H1 (cell line): ENCODE results near the gene CACNA2D3. TPM values are rescaled to one million over a fixed set of nuclear protein-coding genes. Genes with fewer than 3 reads are reported as not detected.

Source experiments
- CTCF ChIA-PET: fragments of 300-600 bp; sonication (Branson Sonifier 250); formaldehyde crosslinking; loops from one replicate; lab custom pipeline; 2021; ENCODE audit not compliant: partially characterized antibody; lab: Charles Lee
- POLR2A ChIA-PET: fragments of 300-600 bp; sonication (Branson Sonifier 250); formaldehyde crosslinking; loops from one replicate; lab custom pipeline; 2021; ENCODE audit warnings: inconsistent platforms; ENCODE audit not compliant: partially characterized antibody; lab: Charles Lee
- DNase-seq, 2 experiments: peaks; one replicate each; pipeline versions ENCODE4 v3.0.0 to v3.0.0-alpha.2; 2010 to 2022; ENCODE audit warnings: low spot score in 2 of 2, low read depth in 1 of 2, mixed read lengths in 1 of 2
- FAIRE-seq: peaks from 2 replicates; lab custom pipeline; 2011; peaks lifted over from hg19 to GRCh38; lab: Jason Lieb, UNC
- H2AFZ ChIP-seq: 2 replicates; pipeline ENCODE4 v1.8.1; 2012; ENCODE audit warnings: low read length, inconsistent platforms
- H2AK5ac ChIP-seq: 2 replicates; pipeline ENCODE4 v1.6.1; 2013; ENCODE audit warnings: low read depth, low read length
- H2BK120ac ChIP-seq: replicated peaks from 2 replicates; pipeline ENCODE3; 2013; ENCODE audit warnings: low read depth, low read length, inconsistent platforms
- H2BK12ac ChIP-seq: 2 replicates; pipeline ENCODE4 v1.6.1; 2013; ENCODE audit warnings: low read depth, low read length
- H2BK15ac ChIP-seq: 2 replicates; pipeline ENCODE4 v1.6.1; 2013; ENCODE audit warnings: low read length
- H2BK20ac ChIP-seq: 2 replicates; pipeline ENCODE4 v1.6.1; 2013; ENCODE audit warnings: low read length
- H2BK5ac ChIP-seq: 2 replicates; pipeline ENCODE4 v1.6.1; 2013; ENCODE audit warnings: low read depth, low read length
- H3K14ac ChIP-seq: 2 replicates; pipeline ENCODE4 v1.6.1; 2013; ENCODE audit warnings: inconsistent platforms; ENCODE audit not compliant: insufficient read length
- H3K18ac ChIP-seq: 2 replicates; pipeline ENCODE4 v1.6.1; 2013; ENCODE audit warnings: low read length; ENCODE audit errors: extremely low read depth
- H3K23ac ChIP-seq: 2 replicates; pipeline ENCODE4 v1.6.1; 2013; ENCODE audit warnings: inconsistent platforms; ENCODE audit not compliant: insufficient read length
- H3K23me2 ChIP-seq: 2 replicates; pipeline ENCODE4 v1.6.1; 2013; ENCODE audit warnings: low read depth, low read length
- H3K27ac ChIP-seq: 2 replicates; pipeline ENCODE4 v1.6.1; 2011; ENCODE audit warnings: low read depth, low read length, inconsistent platforms
- H3K27me3 ChIP-seq, 4 experiments: replicated peaks in 1 of 4; 1 replicate in 1 of 4; 2 replicates in 3 of 4; pipeline versions ENCODE4 v1.6.1 to v1.8.1; 2011 to 2013; ENCODE audit warnings: low read length in 3 of 4, mild to moderate bottlenecking in 3 of 4, inconsistent platforms in 2 of 4, mixed read lengths in 2 of 4, moderate library complexity in 1 of 4; ENCODE audit not compliant: control insufficient read depth in 3 of 4, insufficient read depth in 3 of 4; ENCODE audit errors: extremely low read depth in 1 of 4
- H3K36me3 ChIP-seq, 4 experiments: 2 replicates each; pipeline versions ENCODE4 v1.6.1 to v1.8.1; 2011 to 2013; ENCODE audit warnings: mild to moderate bottlenecking in 4 of 4, low read length in 3 of 4, moderate library complexity in 2 of 4, control low read depth in 1 of 4, inconsistent platforms in 1 of 4; ENCODE audit not compliant: insufficient read depth in 4 of 4, control insufficient read depth in 2 of 4
- H3K4ac ChIP-seq: replicated peaks from 2 replicates; pipeline ENCODE3; 2013; ENCODE audit warnings: low read length, low read depth, mixed read lengths, inconsistent platforms; ENCODE audit not compliant: insufficient read length
- H3K4me1 ChIP-seq, 4 experiments: replicated peaks in 1 of 4; 1 replicate in 1 of 4; 2 replicates in 3 of 4; pipeline versions ENCODE4 v1.6.1 to v1.8.1; 2011 to 2013; ENCODE audit warnings: low read length in 3 of 4, inconsistent platforms in 2 of 4, mixed read lengths in 1 of 4; ENCODE audit not compliant: insufficient read depth in 4 of 4, control insufficient read depth in 3 of 4
- H3K4me2 ChIP-seq, 2 experiments: 2 replicates each; pipeline versions ENCODE4 v1.6.1 to v1.8.1; 2011 to 2013; ENCODE audit warnings: low read depth in 2 of 2, low read length in 2 of 2, control low read depth in 1 of 2, inconsistent platforms in 1 of 2, mild to moderate bottlenecking in 1 of 2; ENCODE audit not compliant: insufficient read depth in 1 of 2
- H3K4me3 ChIP-seq, 4 experiments: fragments of 200-600, 300-600 bp in 1 of 4; sonication (generic), shearing (Covaris generic), sonication (Bioruptor Twin) in 1 of 4; 2 replicates each; pipeline versions ENCODE4 v1.5.1 to v1.8.1; 2011 to 2016; ENCODE audit warnings: low read length in 4 of 4, low read depth in 3 of 4, control low read depth in 2 of 4, inconsistent platforms in 2 of 4, mild to moderate bottlenecking in 2 of 4, mixed read lengths in 1 of 4, moderate library complexity in 1 of 4; ENCODE audit not compliant: insufficient read depth in 2 of 4; ENCODE audit errors: extremely low read depth in 1 of 4
- H3K56ac ChIP-seq: replicated peaks from 2 replicates; pipeline ENCODE3; 2013; ENCODE audit warnings: low read depth, mild to moderate bottlenecking, mixed read lengths, low read length, inconsistent platforms; ENCODE audit not compliant: insufficient read length
- H3K79me1 ChIP-seq: 2 replicates; pipeline ENCODE4 v1.6.1; 2013; ENCODE audit warnings: low read depth, low read length, control low read depth
- H3K79me2 ChIP-seq, 2 experiments: 2 replicates each; pipeline versions ENCODE4 v1.6.1 to v1.8.1; 2012 to 2013; ENCODE audit warnings: low read length in 2 of 2, mild to moderate bottlenecking in 2 of 2, inconsistent platforms in 1 of 2; ENCODE audit not compliant: insufficient read depth in 2 of 2, control insufficient read depth in 1 of 2
- H3K9ac ChIP-seq, 4 experiments: replicated peaks in 1 of 4; 1 replicate in 1 of 4; 2 replicates in 3 of 4; pipeline versions ENCODE4 v1.6.1 to v1.8.1; 2011 to 2013; ENCODE audit warnings: low read depth in 3 of 4, low read length in 3 of 4, control low read depth in 2 of 4, mild to moderate bottlenecking in 2 of 4, moderate library complexity in 2 of 4, inconsistent platforms in 1 of 4; ENCODE audit errors: extremely low read depth in 1 of 4
- H3K9me3 ChIP-seq, 2 experiments: 2 replicates each; pipeline versions ENCODE4 v1.6.1 to v1.8.1; 2012 to 2013; ENCODE audit warnings: mild to moderate bottlenecking in 2 of 2, moderate library complexity in 2 of 2, control low read depth in 1 of 2, inconsistent platforms in 1 of 2, low read depth in 1 of 2, low read length in 1 of 2, mixed read lengths in 1 of 2; ENCODE audit not compliant: insufficient read depth in 2 of 2
- H4K20me1 ChIP-seq, 2 experiments: replicated peaks in 1 of 2; 2 replicates each; pipeline versions ENCODE3 to v1.8.1; 2011 to 2013; ENCODE audit warnings: inconsistent platforms in 2 of 2, low read length in 2 of 2, mild to moderate bottlenecking in 1 of 2; ENCODE audit not compliant: insufficient read depth in 2 of 2, control insufficient read depth in 1 of 2
- H4K5ac ChIP-seq: 2 replicates; pipeline ENCODE4 v1.6.1; 2013; ENCODE audit warnings: low read length, low read depth, mixed read lengths, inconsistent platforms; ENCODE audit not compliant: insufficient read length
- H4K8ac ChIP-seq: 2 replicates; pipeline ENCODE4 v1.8.0; 2013; ENCODE audit warnings: mild to moderate bottlenecking, moderate library complexity, low read length, inconsistent platforms; ENCODE audit not compliant: insufficient read depth; ENCODE audit errors: extremely low read depth
- H4K91ac ChIP-seq: replicated peaks from 2 replicates; pipeline ENCODE3; 2013; ENCODE audit warnings: low read length, mixed read lengths, inconsistent platforms; ENCODE audit not compliant: insufficient read length
- CTBP2 ChIP-seq: IDR thresholded peaks from 2 replicates; pipeline ENCODE4 v1.7.0; 2011; ENCODE audit warnings: borderline replicate concordance, mild to moderate bottlenecking, moderate library complexity, mixed read lengths, low read length; ENCODE audit not compliant: insufficient read depth, insufficient read length
- EZH2 ChIP-seq: fragments of 200-600 bp; sonication (generic); IDR thresholded peaks from 2 replicates; pipeline ENCODE4 v1.7.1; 2012; ENCODE audit warnings: low read depth, mild to moderate bottlenecking, moderate library complexity, low read length, inconsistent platforms; ENCODE audit not compliant: severe bottlenecking
- FOSL1 ChIP-seq: IDR thresholded peaks from 2 replicates; pipeline ENCODE4 v1.6.1; 2011; ENCODE audit warnings: mild to moderate bottlenecking, low read depth, low read length, moderate library complexity; ENCODE audit not compliant: insufficient read depth
- GABPA ChIP-seq: IDR thresholded peaks from 2 replicates; pipeline ENCODE4 v1.6.1; 2011; ENCODE audit warnings: mild to moderate bottlenecking, low read length, moderate library complexity, borderline replicate concordance; ENCODE audit not compliant: insufficient read depth
- KDM1A ChIP-seq: fragments of 200-600, 300-600 bp; sonication (generic); IDR thresholded peaks from 2 replicates; pipeline ENCODE4 v1.7.1; 2016; ENCODE audit warnings: mild to moderate bottlenecking, low read length, borderline replicate concordance
- TAF7 ChIP-seq: optimal IDR thresholded peaks from 2 replicates; pipeline ENCODE3; 2011; ENCODE audit warnings: low read depth, mild to moderate bottlenecking, inconsistent platforms, low read length, moderate library complexity, borderline replicate concordance
- TCF12 ChIP-seq: IDR thresholded peaks from 2 replicates; pipeline ENCODE4 v1.6.1; 2011; ENCODE audit warnings: low read depth, mild to moderate bottlenecking, low read length
- YY1 ChIP-seq: IDR thresholded peaks from 2 replicates; pipeline ENCODE4 v1.6.1; 2011; ENCODE audit warnings: low read depth, mild to moderate bottlenecking, low read length
- ZNF274 ChIP-seq: IDR thresholded peaks from 2 replicates; pipeline ENCODE4 v1.7.0; 2012; ENCODE audit warnings: low read length, borderline replicate concordance; ENCODE audit errors: extremely low read depth
- WGBS, 2 experiments: shearing (Covaris generic) in 1 of 2; methylation state at CpG; one replicate each; pipeline versions ENCODE4 v1.1.6 to v1.1.7; 2013 to 2015; ENCODE audit warnings: low lambda C conversion rate in 2 of 2, mixed read lengths in 2 of 2, inconsistent platforms in 1 of 2, low coverage in 1 of 2, missing lambda C conversion rate in 1 of 2; ENCODE audit not compliant: insufficient replicate concordance in 2 of 2, insufficient coverage in 1 of 2, insufficient read length in 1 of 2; ENCODE audit errors: extremely low coverage in 1 of 2, missing lambda C conversion rate in 1 of 2; 5-methylcytosine and 5-hydroxymethylcytosine counted together
- polyA plus RNA-seq, 7 experiments: library from polyadenylated mRNA; depleted of rRNA in 3 of 7; stranded (reverse) in 5 of 7; unstranded in 2 of 7; fragments of >200 nt in 5 of 7; fragments of 200-250 nt in 2 of 7; gene quantifications; 1 replicate in 5 of 7; 2 replicates in 1 of 7; 4 replicates in 1 of 7; pipeline versions ENCODE4 v1.2.1 to v1.2.3, GENCODE V29; 2011 to 2013; ENCODE audit warnings: missing spikeins in 2 of 7, mixed read lengths in 2 of 7
- total RNA-seq: library from RNA; stranded (reverse); fragmentation: NEBNext Ultra II Directional; extraction: Animal tissue kit (Norgen Biotek cat#: 25700); gene quantifications from 2 replicates; pipeline ENCODE4 v1.2.1, GENCODE V29; 2021
- TF ChIP-seq, protein P1 (sequence below): IDR thresholded peaks from 2 replicates; pipeline ENCODE4 v1.6.1; 2011; ENCODE audit warnings: low read depth, mild to moderate bottlenecking, low read length; ENCODE audit not compliant: insufficient read depth
- TF ChIP-seq, protein P2 (sequence below): IDR thresholded peaks from 2 replicates; pipeline ENCODE4 v1.6.1; 2012; ENCODE audit warnings: low read length, inconsistent platforms

CACNA2D3 gene
- total and polyA plus RNA-seq, 2 of the 8 experiments (the other 6 are each of a cell fraction or from before 2014, with no cell fraction given): 1.5 to 1.8 TPM

DNA sequence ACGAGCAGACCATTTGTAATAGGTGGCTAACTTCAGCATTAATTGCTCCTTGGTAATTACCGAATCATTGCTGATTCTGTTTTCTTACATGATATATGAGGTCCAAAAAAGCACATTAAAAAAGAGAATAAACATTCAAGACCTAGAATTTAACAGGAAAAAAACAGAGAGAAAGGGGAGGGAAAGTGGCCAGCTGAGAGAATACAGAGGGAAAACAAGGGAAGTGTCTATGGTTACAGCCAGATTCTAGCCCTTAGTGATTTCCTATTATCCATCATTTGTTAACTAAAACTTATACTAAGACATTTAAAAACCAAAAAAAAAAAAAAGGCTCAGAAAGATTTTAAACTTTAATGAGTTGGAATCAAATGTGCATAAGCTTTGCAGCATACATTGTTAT is 636.8 kb downstream of the CACNA2D3 start:
- Histone ChIP-seq H2BK120ac (no peak overlapping the region), H3K23ac (no peak overlapping the region), H2BK12ac (no peak overlapping the region), H3K23me2 (no peaks in the 10 kb centered on the region), H3K79me1 (no peaks in the 10 kb centered on the region; the same call in 1 of the 2 replicates), H3K9me3 (no peaks in the 10 kb centered on the region), H4K20me1 (no peaks in the 10 kb centered on the region), H3K79me2 (no peaks in the 10 kb centered on the region), H2AFZ (no peak overlapping the region), H2BK15ac (no peak overlapping the region), H4K8ac (no peak overlapping the region), H3K9ac (no peak overlapping the region), H2BK5ac (no peak overlapping the region), H3K27me3 (no peaks in the 10 kb centered on the region), H3K14ac (no peak overlapping the region), H4K91ac (no peak overlapping the region), H4K5ac (no peak overlapping the region), H3K4me1 (no peaks in the 10 kb centered on the region), H3K27ac (no peak overlapping the region), H3K18ac (no peak overlapping the region), H3K4me2 (no peak overlapping the region), H3K36me3 (no peaks in the 10 kb centered on the region), H3K4ac (no peak overlapping the region), H2BK20ac (no peak overlapping the region), H3K4me3 (no peak overlapping the region), H3K56ac (no peak overlapping the region), H2AK5ac (no peak overlapping the region)
- no peak for DNase-seq
- ChIA-PET POLR2A (interaction anchor here (0.6 to 1.0 kb wide), 3 partner anchors 13 to 118 kb away, joined by 3 read pairs; no protein-coding TSS in a partner anchor), CTCF (interaction anchor here (0.6 to 1.0 kb wide), 2 partner anchors 22 to 1512 kb away, joined by 3 to 4 read pairs; no protein-coding TSS in a partner anchor)
- no peak for FAIRE-seq
- 67% methylated on average over 2 of the region's 2 CpGs; no CpG with 5 or more reads in 1 of the 2 experiments for WGBS, 2 experiments
- TF ChIP-seq YY1 (no peak), CTBP2 (no peak), GABPA (no peak), KDM1A (no peak), FOSL1 (no peak), ZNF274 (no peak), EZH2 (no peak), TAF7 (no peak), TCF12 (no peak)
- TF ChIP-seq, protein P1, sequence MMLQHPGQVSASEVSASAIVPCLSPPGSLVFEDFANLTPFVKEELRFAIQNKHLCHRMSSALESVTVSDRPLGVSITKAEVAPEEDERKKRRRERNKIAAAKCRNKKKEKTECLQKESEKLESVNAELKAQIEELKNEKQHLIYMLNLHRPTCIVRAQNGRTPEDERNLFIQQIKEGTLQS: no peak
- TF ChIP-seq, protein P2, sequence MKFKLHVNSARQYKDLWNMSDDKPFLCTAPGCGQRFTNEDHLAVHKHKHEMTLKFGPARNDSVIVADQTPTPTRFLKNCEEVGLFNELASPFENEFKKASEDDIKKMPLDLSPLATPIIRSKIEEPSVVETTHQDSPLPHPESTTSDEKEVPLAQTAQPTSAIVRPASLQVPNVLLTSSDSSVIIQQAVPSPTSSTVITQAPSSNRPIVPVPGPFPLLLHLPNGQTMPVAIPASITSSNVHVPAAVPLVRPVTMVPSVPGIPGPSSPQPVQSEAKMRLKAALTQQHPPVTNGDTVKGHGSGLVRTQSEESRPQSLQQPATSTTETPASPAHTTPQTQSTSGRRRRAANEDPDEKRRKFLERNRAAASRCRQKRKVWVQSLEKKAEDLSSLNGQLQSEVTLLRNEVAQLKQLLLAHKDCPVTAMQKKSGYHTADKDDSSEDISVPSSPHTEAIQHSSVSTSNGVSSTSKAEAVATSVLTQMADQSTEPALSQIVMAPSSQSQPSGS: no peak
